Fibroblast of pulmonary artery (primary cell): ENCODE measurements around the gene UMAD1.
"Not testable (repeated sequence)": the region's sequence is repeated elsewhere in the genome, so short reads cannot be mapped to it uniquely, and the experiment has no call there.

ENCODE experiments used
- DNase-seq: peaks from one replicate; pipeline ENCODE4 v3.0.0-alpha.2; 2010; ENCODE audit warnings: low read depth
- H3K4me3 ChIP-seq: replicated peaks from 2 replicates; pipeline ENCODE4 v1.5.1; 2011; ENCODE audit warnings: low read depth, mild to moderate bottlenecking, control low read depth, low read length, moderate library complexity
- CTCF ChIP-seq: IDR thresholded peaks from 2 replicates; pipeline ENCODE4 v1.5.1; 2011; ENCODE audit warnings: mild to moderate bottlenecking, control low read depth, low read length, inconsistent platforms; ENCODE audit errors: missing control alignments

UMAD1 gene

GRCh38 chr7:7650682-7651206 lies 10.2 kb downstream of the UMAD1 start:
- no peak overlapping the region for H3K4me3 ChIP-seq
- TF ChIP-seq CTCF: no peak
- DNase-seq: no peak

DNA sequence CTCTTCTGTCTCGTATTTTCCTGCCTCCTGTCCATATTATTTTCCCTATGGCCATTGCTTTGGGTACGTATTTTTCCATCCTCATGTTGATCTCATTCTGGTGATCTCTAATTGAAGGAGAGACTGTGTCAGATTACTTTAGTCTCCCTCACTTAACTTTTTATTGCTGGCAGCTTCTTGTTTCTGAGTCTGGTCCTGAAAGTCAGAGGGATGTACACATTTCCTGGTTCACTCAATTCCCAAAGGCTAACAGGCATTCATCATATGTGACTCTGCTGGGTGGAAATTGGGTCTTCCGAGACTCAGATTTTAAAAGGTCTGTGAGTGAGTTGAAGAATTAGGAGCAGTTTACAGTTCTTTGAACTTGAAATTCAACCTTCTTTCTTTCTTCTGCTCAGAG lies 10.9 kb downstream of the UMAD1 start:
- no peak for DNase-seq
- TF ChIP-seq CTCF: no peak
- H3K4me3 ChIP-seq: no peak overlapping the region

DNA sequence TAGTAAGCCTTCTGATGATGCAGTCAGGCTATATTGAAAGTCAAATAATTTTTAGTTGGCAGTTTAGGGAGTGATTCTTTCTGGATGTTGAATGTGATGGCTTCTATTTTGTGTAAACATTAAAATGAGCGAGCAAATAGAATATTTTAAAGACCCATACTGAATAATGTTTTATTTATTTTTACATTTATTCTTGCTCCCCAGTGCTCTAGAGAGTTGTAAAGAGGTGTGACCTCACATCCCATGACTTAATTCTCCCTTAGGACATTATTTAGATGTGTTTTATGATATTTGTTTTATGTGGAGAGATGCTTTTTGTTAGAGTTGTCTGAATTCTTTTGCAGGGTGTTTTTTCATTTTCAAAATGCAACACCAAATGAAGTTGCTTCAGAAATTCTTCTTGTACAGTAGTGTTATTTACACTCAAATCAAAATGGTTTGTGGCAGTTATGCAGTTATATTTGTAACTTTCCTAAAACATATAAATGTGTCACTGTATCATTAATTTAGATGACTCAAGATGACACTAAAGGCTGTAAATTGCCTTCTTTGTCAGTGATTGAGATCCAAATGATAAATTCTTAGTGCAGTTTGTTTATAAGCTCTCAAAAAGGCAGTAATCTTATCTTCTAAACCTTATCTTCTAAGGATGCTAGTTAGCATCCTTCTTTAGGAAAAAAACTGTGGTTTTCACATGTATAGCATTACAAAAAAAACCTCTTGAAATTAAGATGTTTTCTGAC lies 12.4 kb downstream of the UMAD1 start:
- no peak overlapping the region for H3K4me3 ChIP-seq
- TF ChIP-seq CTCF: no peak
- no peak for DNase-seq

- no peak overlapping the region for H3K4me3 ChIP-seq
- TF ChIP-seq CTCF: peak; percentile 56
- peak; percentile 16 for DNase-seq
Observed at GRCh38 chr7:7653593-7654187, 13.1 kb downstream of the UMAD1 start.

GRCh38 chr7:7654964-7655715 lies 14.6 kb downstream of the UMAD1 start:
- no peak for TF ChIP-seq CTCF
- no peak overlapping the region for H3K4me3 ChIP-seq
- DNase-seq: no peak

- H3K4me3 ChIP-seq, DNase-seq: not testable (repeated sequence)
Observed at GRCh38 chr7:7656459-7656858, 15.9 kb downstream of the UMAD1 start.

DNA sequence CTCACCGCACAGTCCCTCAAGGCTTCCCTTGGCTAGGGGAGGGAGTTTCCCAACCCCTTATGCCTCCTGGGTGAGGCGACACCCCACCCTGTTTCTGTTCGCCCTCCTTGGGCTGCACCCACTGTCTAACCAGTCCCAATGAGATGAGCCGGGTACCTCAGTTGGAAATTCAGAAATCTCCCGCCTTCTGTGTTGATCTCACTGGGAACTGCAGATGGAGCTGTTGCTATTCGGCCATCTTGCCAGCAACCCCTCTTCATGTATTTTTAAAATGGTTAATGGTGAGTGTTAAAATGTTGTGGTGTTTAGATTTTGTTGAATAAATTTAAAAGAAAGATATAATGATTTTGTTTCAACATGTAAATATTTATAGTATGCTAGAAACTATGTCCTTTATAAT lies 22.0 kb downstream of the UMAD1 start:
- no peak for DNase-seq
- TF ChIP-seq CTCF: peak; percentile 27
- H3K4me3 ChIP-seq: no peak overlapping the region
